Coronary artery (tissue), 2 donors: ENCODE measurements around the gene GPR26.
"Not testable (repeated sequence)": the region's sequence is repeated elsewhere in the genome, so short reads cannot be mapped to it uniquely, and the experiment has no call there.

ENCODE experiments used
- DNase-seq: peaks from one replicate; pipeline ENCODE4 v3.0.0-alpha.2; 2017; ENCODE audit warnings: low spot score
- H3K27ac ChIP-seq, 2 donors: fragments of 200-600 bp; sonication (generic); one replicate each; pipeline ENCODE4 v1.5.1; 2016 to 2019
- H3K4me3 ChIP-seq: fragments of 200-600 bp; sonication (generic); 2 replicates; pipeline ENCODE4 v1.5.1; 2016; ENCODE audit warnings: mild to moderate bottlenecking, moderate library complexity
- TF ChIP-seq, protein P1 (sequence below): fragments of 200-600 bp; sonication (generic); IDR thresholded peaks from one replicate; pipeline ENCODE4 v1.5.1; 2019; ENCODE audit warnings: antibody characterized with exemption

GPR26 gene

DNA sequence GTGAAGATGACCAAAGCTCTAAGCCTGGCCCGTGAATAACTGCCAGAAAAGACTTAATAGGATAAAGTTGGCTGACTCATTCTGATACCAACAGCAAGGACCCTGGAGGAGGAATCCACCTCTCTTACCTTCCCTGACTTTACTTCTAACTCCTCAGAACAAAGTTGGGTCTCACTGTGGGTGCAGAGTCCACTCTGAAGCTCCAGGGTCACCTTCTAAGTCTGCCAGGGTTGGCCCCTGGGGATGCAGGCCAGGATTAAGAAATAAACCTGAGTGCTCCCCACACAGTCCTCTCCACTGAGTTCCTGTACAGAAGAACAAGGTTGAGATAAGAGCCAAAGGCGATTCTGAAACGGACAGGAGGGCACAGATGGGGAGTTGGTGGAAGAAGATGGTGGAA is 54.4 kb downstream of the GPR26 start:
- peak; percentile 11 for DNase-seq
- Histone ChIP-seq H3K4me3 (no peak overlapping the region), H3K27ac (no peak overlapping the region)
- TF ChIP-seq, protein P1, sequence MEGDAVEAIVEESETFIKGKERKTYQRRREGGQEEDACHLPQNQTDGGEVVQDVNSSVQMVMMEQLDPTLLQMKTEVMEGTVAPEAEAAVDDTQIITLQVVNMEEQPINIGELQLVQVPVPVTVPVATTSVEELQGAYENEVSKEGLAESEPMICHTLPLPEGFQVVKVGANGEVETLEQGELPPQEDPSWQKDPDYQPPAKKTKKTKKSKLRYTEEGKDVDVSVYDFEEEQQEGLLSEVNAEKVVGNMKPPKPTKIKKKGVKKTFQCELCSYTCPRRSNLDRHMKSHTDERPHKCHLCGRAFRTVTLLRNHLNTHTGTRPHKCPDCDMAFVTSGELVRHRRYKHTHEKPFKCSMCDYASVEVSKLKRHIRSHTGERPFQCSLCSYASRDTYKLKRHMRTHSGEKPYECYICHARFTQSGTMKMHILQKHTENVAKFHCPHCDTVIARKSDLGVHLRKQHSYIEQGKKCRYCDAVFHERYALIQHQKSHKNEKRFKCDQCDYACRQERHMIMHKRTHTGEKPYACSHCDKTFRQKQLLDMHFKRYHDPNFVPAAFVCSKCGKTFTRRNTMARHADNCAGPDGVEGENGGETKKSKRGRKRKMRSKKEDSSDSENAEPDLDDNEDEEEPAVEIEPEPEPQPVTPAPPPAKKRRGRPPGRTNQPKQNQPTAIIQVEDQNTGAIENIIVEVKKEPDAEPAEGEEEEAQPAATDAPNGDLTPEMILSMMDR: no peak

DNA sequence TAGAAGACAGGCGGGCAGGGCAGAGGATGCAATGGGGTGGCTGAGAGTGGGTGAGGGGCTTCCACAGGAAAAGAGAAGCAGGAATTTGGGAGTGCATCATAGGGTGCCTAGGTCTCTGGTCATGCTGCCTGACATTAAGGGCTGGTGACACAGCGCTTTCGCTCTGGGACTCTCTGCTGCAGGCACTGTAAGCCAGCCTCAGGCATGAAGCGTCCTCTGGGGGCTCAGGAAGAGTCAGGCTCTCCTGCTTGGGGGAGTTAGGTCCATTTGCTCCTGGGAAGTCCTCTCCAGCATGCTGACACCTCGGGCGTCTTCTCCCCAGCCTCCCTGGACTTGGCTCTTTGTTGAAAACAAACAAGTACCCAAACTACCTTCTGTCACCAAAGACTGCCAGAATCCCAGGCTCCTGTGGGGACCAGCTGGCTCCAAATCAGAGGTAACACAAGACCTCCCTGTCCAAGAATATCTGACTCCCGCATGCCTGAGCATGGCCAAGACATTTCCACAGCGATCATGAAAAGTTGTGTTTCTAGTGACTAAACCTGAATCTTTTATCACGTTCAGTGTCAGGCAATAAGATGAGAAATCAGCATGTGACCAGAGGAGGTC is 55.4 kb downstream of the GPR26 start:
- TF ChIP-seq, protein P1: no peak
- no peak overlapping the region for H3K27ac ChIP-seq
- no peak for DNase-seq
- H3K4me3 ChIP-seq: no peak overlapping the region

DNA sequence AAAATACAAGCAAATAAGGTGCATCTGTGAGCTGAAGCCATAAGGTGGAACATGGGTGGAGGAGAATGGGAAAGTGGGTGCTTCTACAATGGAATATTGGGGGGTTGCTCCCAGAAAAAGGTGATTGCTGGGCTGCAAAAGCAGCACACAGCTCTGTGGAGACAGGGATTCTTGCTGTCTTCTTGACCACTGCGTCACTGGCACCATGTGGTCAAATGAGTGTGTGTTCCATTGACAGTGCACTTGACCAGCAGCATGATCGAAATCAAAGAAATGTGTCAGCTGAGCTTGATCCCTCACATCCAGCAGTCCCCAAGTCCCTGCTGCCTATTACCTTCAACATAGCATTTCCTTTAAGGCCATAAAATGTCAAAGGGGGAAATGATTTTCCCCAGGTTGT is 56.2 kb downstream of the GPR26 start:
- no peak overlapping the region for H3K27ac ChIP-seq
- H3K4me3 ChIP-seq: no peak overlapping the region
- DNase-seq: peak; percentile 56
- TF ChIP-seq, protein P1: no peak

DNA sequence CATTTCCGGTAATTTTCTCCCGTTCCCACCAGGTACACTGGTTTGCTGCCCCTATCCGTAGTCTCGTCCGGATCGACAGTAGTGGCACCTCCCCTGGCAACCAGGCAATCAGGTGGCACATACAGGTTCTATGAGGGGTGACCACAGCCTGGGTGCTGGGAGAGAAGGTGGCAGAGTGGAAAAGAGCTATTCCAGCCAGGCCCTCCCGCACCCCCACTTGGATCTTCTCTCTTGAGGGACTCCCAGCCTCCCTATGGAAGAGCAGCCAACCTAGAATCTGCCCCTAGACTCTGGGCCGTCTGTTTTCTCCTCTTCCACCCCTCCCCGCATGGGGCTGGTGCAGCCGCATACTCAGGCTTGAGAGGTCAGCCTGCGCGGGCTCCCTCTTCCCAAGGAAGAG is 58.6 kb downstream of the GPR26 start:
- TF ChIP-seq, protein P1: no peak
- H3K4me3 ChIP-seq: no peak overlapping the region
- DNase-seq: no peak
- no peak overlapping the region for H3K27ac ChIP-seq

DNA sequence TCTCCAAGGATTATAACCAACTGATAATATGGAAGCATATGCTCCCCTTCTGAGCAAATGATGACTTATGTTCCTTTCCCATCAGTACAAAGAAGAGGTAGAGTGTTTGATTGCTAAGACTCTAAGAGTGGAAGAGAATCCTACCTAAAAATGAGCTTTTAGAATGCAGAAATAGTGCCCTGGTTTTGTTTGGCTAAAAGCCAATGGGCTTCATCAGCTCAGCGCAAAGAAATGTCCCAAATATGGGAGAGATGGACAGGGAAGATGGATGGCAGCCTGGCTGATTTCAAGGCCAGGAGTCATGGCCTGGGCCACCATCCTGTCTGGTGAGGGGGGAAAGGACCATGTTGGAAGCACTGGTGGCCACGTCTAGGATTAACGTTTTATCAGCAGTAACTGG is 60.2 kb downstream of the GPR26 start:
- Histone ChIP-seq H3K27ac (no peak overlapping the region), H3K4me3 (no peak overlapping the region)
- TF ChIP-seq, protein P1: no peak
- DNase-seq: no peak

DNA sequence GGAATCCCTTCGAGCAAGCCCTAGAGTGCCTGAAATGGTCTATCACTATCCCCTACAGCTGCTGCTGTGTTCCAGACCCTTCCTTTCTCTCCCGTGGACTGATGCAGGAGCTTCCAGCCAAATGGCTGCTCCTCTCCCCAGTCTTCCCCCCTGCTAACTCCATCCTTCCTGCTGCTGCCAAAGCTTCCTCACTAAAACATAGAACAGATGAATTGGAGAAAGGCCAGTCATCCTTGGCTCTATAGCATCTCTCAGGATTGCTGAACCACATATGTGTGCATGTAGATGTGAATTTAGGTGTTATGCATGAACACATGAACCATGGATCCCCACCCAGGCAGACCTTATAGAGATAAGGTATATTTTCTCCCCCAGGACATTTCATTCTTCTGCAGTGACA is 60.7 kb downstream of the GPR26 start:
- H3K4me3 ChIP-seq: no peak overlapping the region
- H3K27ac ChIP-seq: no peak overlapping the region
- TF ChIP-seq, protein P1: no peak
- DNase-seq: no peak

DNA sequence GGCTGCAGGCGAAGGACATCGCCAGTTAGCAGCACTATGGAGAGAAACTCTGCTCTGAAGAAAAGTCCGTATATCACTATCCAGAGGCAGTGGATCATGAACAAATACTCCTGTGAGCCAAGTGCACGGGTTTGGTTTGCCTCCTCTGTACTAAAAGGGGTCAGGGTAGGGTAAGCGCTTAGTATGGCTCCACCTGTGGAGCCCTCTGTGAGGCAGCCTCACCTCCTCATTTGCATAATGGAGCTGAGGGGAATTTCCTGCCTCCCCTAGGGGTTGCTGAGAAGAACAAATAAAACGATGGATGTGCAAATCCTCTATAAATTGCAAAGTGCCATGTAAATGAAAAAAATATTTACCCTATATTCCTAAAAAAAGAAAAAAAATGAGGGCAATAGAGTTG is 63.4 kb downstream of the GPR26 start:
- DNase-seq: no peak
- TF ChIP-seq, protein P1: no peak
- no peak overlapping the region for H3K27ac ChIP-seq
- no peak overlapping the region for H3K4me3 ChIP-seq

DNA sequence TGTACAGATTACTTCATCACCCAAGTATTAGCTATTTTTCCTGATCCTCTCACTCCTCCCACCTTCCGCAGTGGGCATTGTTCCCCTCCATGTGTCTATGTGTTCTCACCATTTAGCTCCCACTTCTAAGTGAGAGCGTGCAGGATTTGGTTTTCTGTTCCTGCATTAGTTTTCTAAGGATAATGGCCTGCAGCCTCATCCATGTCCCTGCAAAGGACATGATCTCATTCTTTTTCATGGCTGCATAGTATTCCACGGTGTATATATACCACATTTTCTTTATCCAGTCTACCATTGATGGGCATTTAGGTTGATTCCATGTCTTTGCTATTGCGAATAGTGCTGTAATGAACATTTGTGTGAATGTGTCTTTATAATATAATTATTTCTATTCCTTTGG is 70.8 kb downstream of the GPR26 start:
- not testable (repeated sequence) for H3K27ac ChIP-seq, DNase-seq, H3K4me3 ChIP-seq
